PC-9 (cell line): ENCODE results near the gene PRDM15. TPM values are rescaled to one million over a fixed set of nuclear protein-coding genes. Genes with fewer than 3 reads are reported as not detected.

Experiments
- BruUV-seq: library from RNA; stranded (reverse); fragments of 400-500 nt; replicated peaks from 2 replicates; lab custom pipeline; 2021; lab: Mats Ljungman, UMichigan
- CTCF ChIA-PET: fragments of 300-600 bp; sonication (Branson Sonifier 250); formaldehyde crosslinking; loops from one replicate; lab custom pipeline; 2022; ENCODE audit warnings: antibody characterized with exemption; lab: Charles Lee
- POLR2A ChIA-PET: fragments of 300-600 bp; sonication (Branson Sonifier 250); formaldehyde crosslinking; loops from one replicate; lab custom pipeline; 2022; ENCODE audit warnings: antibody characterized with exemption; ENCODE audit not compliant: unreplicated experiment; lab: Charles Lee
- DNase-seq, 2 experiments: peaks; one replicate each; pipeline versions ENCODE4 v3.0.0 to v3.0.0-alpha.2; 2015 to 2022; ENCODE audit warnings: mixed read lengths in 1 of 2
- H2AFZ ChIP-seq: fragments of 200-600 bp; sonication (generic); 2 replicates; pipeline ENCODE4 v1.8.1; 2017; ENCODE audit warnings: antibody characterized with exemption
- H3F3A ChIP-seq: fragments of 200-600 bp; sonication (generic); 2 replicates; pipeline ENCODE4 v1.8.1; 2017; ENCODE audit warnings: antibody characterized with exemption, mild to moderate bottlenecking, low read depth; ENCODE audit not compliant: insufficient read depth
- H3K27ac ChIP-seq: fragments of 200-600 bp; sonication (generic); 2 replicates; pipeline ENCODE4 v1.6.1; 2016; ENCODE audit warnings: mixed run types
- H3K27me3 ChIP-seq: fragments of 200-600 bp; sonication (generic); 2 replicates; pipeline ENCODE4 v1.6.1; 2016; ENCODE audit warnings: low read depth, mixed run types; ENCODE audit not compliant: insufficient read depth
- H3K36me3 ChIP-seq: fragments of 200-600 bp; sonication (generic); 2 replicates; pipeline ENCODE4 v1.6.1; 2016; ENCODE audit warnings: low read depth, mixed run types
- H3K4me1 ChIP-seq: fragments of 200-600 bp; sonication (generic); replicated peaks from 2 replicates; pipeline ENCODE4 v1.6.1; 2016; ENCODE audit warnings: mixed run types; ENCODE audit not compliant: insufficient read depth
- H3K4me2 ChIP-seq: fragments of 200-600 bp; sonication (generic); 2 replicates; pipeline ENCODE4 v1.6.1; 2017; ENCODE audit warnings: mixed run types
- H3K4me3 ChIP-seq: fragments of 200-600 bp; sonication (generic); 2 replicates; pipeline ENCODE4 v1.6.1; 2016; ENCODE audit warnings: mixed run types
- H3K79me2 ChIP-seq: fragments of 200-600 bp; sonication (generic); 2 replicates; pipeline ENCODE4 v1.6.1; 2017; ENCODE audit warnings: low read depth, mixed run types
- H3K9me2 ChIP-seq: fragments of 200-600 bp; sonication (generic); 2 replicates; pipeline ENCODE4 v1.8.1; 2017; ENCODE audit warnings: mild to moderate bottlenecking; ENCODE audit not compliant: insufficient read depth
- H3K9me3 ChIP-seq: fragments of 200-600 bp; sonication (generic); 2 replicates; pipeline ENCODE4 v1.8.1; 2016; ENCODE audit warnings: low read depth; ENCODE audit not compliant: insufficient read depth
- H4K20me1 ChIP-seq: fragments of 200-600 bp; sonication (generic); 2 replicates; pipeline ENCODE4 v1.8.1; 2017; ENCODE audit not compliant: insufficient read depth
- CTCF ChIP-seq: fragments of 200-600 bp; sonication (generic); conservative IDR thresholded peaks from 2 replicates; pipeline ENCODE4 v1.6.1; 2017; ENCODE audit warnings: mixed run types, antibody characterized with exemption, mild to moderate bottlenecking, moderate library complexity
- EZH2 ChIP-seq: fragments of 200-600 bp; sonication (generic); IDR thresholded peaks from 2 replicates; pipeline ENCODE4 v1.8.0; 2017; ENCODE audit warnings: antibody characterized with exemption, low read depth
- intact Hi-C: fragments of 100-400 bp; cut with micrococcal nuclease; formaldehyde crosslinking; loops from one replicate; pipeline ENCODE4 v1.10.0; 2022; ENCODE audit not compliant: unreplicated experiment
- total RNA-seq: library from RNA; stranded (reverse); gene quantifications from 2 replicates; pipeline ENCODE4 v1.2.3, GENCODE V29; 2021

The PRDM15 gene
- total RNA-seq, 1 experiment from 2014 or later = 8.8 TPM

DNA sequence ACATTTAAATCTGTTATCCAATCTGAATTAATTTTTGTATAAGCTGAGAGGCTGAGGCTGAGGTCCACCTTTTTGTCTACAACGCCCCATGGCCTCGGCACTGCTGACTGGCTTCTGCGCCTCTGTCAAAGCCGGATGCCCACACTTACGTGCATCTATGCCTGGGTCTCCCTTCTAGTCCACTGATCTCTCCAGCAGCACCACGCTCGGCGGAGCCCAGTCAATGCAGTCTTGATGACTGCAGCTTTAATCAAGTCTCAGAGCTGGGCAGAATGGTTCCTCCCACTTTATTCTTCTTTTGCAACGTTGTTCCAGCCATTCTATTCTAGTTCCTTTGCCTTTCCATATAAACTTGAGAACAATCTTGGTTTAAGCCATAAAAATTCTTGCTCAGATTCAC, 9.4 kb downstream of the PRDM15 start:
- H3K4me2 ChIP-seq = no peak overlapping the region
- no peaks in the 10 kb centered on the region for H4K20me1 ChIP-seq
- H3K27me3 ChIP-seq = no peaks in the 10 kb centered on the region
- POLR2A ChIA-PET = no interaction called here
- H3K27ac ChIP-seq = no peak overlapping the region
- H3K4me1 ChIP-seq = no peaks in the 10 kb centered on the region
- CTCF ChIA-PET = no interaction called here
- intact Hi-C loops = no loop called here
- no TSS peak for BruUV-seq
- H3F3A ChIP-seq = no peaks in the 10 kb centered on the region
- no peak overlapping the region for H2AFZ ChIP-seq
- H3K36me3 ChIP-seq = no peaks in the 10 kb centered on the region
- no peaks in the 10 kb centered on the region for H3K79me2 ChIP-seq
- H3K4me3 ChIP-seq = no peak overlapping the region
- H3K9me2 ChIP-seq = no peaks in the 10 kb centered on the region
- TF ChIP-seq EZH2 (no peak), CTCF (no peak)
- no peak for DNase-seq
- no peaks in the 10 kb centered on the region for H3K9me3 ChIP-seq

DNA sequence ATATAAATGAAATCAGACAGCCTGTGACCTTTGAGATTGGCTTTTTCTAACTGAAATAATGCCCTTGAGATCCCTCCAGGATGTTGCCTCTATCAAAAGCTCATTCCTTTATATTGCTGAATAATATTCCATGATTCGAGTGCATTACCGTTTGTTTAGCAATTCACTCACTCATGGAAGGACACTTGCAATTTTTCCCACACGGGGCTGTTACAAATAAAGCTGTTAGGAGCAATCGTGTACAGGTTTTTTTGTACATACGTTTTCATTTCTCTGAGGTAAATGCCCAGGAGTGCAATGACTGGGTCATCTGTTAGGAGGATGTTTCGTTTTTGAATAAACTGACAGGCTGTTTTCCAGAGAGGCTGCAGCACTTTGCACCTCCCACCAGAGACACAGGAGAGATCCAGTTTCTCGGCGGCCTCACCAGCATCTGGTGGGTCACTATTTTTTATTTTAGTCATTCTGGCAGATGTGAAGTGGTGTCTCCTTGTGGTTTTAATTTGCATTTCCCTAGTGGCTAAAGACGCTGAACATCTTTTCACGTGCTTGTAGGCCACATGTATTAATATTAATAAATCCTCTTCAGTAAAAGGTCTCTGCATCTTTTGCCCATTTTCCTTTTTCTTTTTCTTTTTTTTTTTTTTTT, 11.0 kb downstream of the PRDM15 start:
- intact Hi-C loops = no loop called here
- Histone ChIP-seq H2AFZ (no peak overlapping the region), H3K36me3 (no peaks in the 10 kb centered on the region), H3K4me2 (no peak overlapping the region), H3K79me2 (no peaks in the 10 kb centered on the region), H4K20me1 (no peaks in the 10 kb centered on the region), H3K4me1 (no peaks in the 10 kb centered on the region), H3K27me3 (no peaks in the 10 kb centered on the region), H3K9me3 (no peaks in the 10 kb centered on the region), H3K9me2 (no peaks in the 10 kb centered on the region), H3K4me3 (no peak overlapping the region), H3F3A (no peaks in the 10 kb centered on the region), H3K27ac (no peak overlapping the region)
- ChIA-PET CTCF (interaction anchor here (0.7 kb wide), 1 partner anchor 10 kb away, joined by 3 read pairs; no protein-coding TSS in a partner anchor), POLR2A (no interaction called here)
- TF ChIP-seq EZH2 (no peak), CTCF (no peak)
- no TSS peak for BruUV-seq
- DNase-seq = no peak

GRCh38 chr21:41867313-41867712, 11.8 kb downstream of the PRDM15 start:
- Histone ChIP-seq H3K9me2 (no peaks in the 10 kb centered on the region), H3K79me2 (no peaks in the 10 kb centered on the region), H3K4me2 (no peak overlapping the region), H3K4me1 (no peaks in the 10 kb centered on the region), H3K27ac (no peak overlapping the region), H3F3A (no peaks in the 10 kb centered on the region), H3K4me3 (no peak overlapping the region), H3K36me3 (no peaks in the 10 kb centered on the region), H3K27me3 (no peaks in the 10 kb centered on the region), H2AFZ (no peak overlapping the region), H3K9me3 (no peaks in the 10 kb centered on the region), H4K20me1 (no peaks in the 10 kb centered on the region)
- BruUV-seq = no TSS peak
- POLR2A ChIA-PET = no interaction called here
- no peak for TF ChIP-seq CTCF
- TF ChIP-seq EZH2 = no peak
- CTCF ChIA-PET = no interaction called here
- DNase-seq = no peak
- intact Hi-C loops = no loop called here
